ENCODE measurements around the gene CPNE7.

- TF ChIP-seq POLR2A (IDR thresholded peaks at IDR 0.05; ENCODE audit: low read length): no peak
- no peak for TF ChIP-seq GATA1 (IDR thresholded peaks at IDR 0.05; ENCODE audit: low read depth, low read length)
These were observed 69.6 kb downstream of the CPNE7 start for GRCh38 chr16:89645122-89645521.

All from erythroblast (primary cell).